Posterior vena cava (tissue), 2 donors: ENCODE measurements around the gene DARS1. TPM values are rescaled to one million over a fixed set of nuclear protein-coding genes. Genes with fewer than 3 reads are reported as not detected.

Experiments
- DNase-seq: peaks from one replicate; pipeline ENCODE4 v3.0.0-alpha.2; 2020; ENCODE audit warnings: low spot score
- intact Hi-C, 2 donors: fragments of 100-400 bp; cut with DNase I; formaldehyde crosslinking; loops; one replicate each; pipeline versions ENCODE4 v1.14.1 to v1.14.2; 2022 to 2023
- long read RNA-seq, 2 donors: library from polyadenylated mRNA; unstranded; transcript quantifications; one replicate each; pipeline ENCODE4 v2.0.0, GENCODE V29; 2020 to 2021
- total RNA-seq, 2 donors: library from RNA; stranded (reverse); fragmentation: NEBNext Ultra II Directional; extraction: Animal tissue kit (Norgen Biotek cat#: 25700); gene quantifications; one replicate each; pipeline ENCODE4 v1.2.1, GENCODE V29; 2021
- donor health status: DM: yes; HTN: yes; CAD: no.
- donor health status: DM: yes; HTN: yes; CAD: no.

The DARS1 gene
- 10 to 100 TPM; 52.7 to 85.2 TPM for total RNA-seq
- long read RNA-seq, donor 1, transcript DARS-201 (16 exons, 2,361 nt), result major isoform, 36 of 46 reads
- long read RNA-seq, donor 1, partial matches to known transcripts, result 3 of 46 reads
- long read RNA-seq, donor 1, other reads (novel, unspliced or antisense), result 5 of 46 reads
- long read RNA-seq, donor 2, transcript DARS-201 (16 exons, 2,361 nt), result major isoform, 650 of 713 reads
- long read RNA-seq, donor 2, partial matches to known transcripts, result 29 of 713 reads
- long read RNA-seq, donor 2, other reads (novel, unspliced or antisense), result 32 of 713 reads

- intact Hi-C loops, result no loop called here
- peak; percentile 98 for DNase-seq
Observed at GRCh38 chr2:135985018-135985825, at the start of gene DARS1. Gene DARS1, minus strand, starts transcription at chr2:135985626. Its CDS starts 158 bp downstream, at chr2:135985468.

GRCh38 chr2:136034629-136035028 is 49.2 kb upstream of the DARS1 start:
- DNase-seq, result no peak
- intact Hi-C loops, result no loop called here

- intact Hi-C loops, result no loop called here
- no peak for DNase-seq
Observed at GRCh38 chr2:136032817-136033535, 47.5 kb upstream of the DARS1 start.

- DNase-seq, result no peak
- intact Hi-C loops, result no loop called here
Observed at GRCh38 chr2:136032192-136032591, 46.8 kb upstream of the DARS1 start.

GRCh38 chr2:136031711-136032110 is 46.3 kb upstream of the DARS1 start:
- intact Hi-C loops, result no loop called here
- DNase-seq, result no peak

- intact Hi-C loops, result no loop called here
- DNase-seq, result no peak
Observed at GRCh38 chr2:136030406-136030805, 45.0 kb upstream of the DARS1 start.

GRCh38 chr2:136029149-136029548 is 43.7 kb upstream of the DARS1 start:
- intact Hi-C loops, result no loop called here
- no peak for DNase-seq

- intact Hi-C loops, result no loop called here
- no peak for DNase-seq
Observed at GRCh38 chr2:136028001-136028400, 42.6 kb upstream of the DARS1 start.

GRCh38 chr2:136027112-136027511 is 41.7 kb upstream of the DARS1 start:
- intact Hi-C loops, result no loop called here
- no peak for DNase-seq

- intact Hi-C loops, result no loop called here
- DNase-seq, result no peak
Observed at GRCh38 chr2:136025057-136025973, 39.9 kb upstream of the DARS1 start.

GRCh38 chr2:136024616-136025015 is 39.2 kb upstream of the DARS1 start:
- intact Hi-C loops, result no loop called here

GRCh38 chr2:136024185-136024584 is 38.8 kb upstream of the DARS1 start:
- intact Hi-C loops, result no loop called here
- no peak for DNase-seq

More at GRCh38 chr2:136024616-136025015, 39.2 kb upstream of the DARS1 start:
- DNase-seq, result no peak

GRCh38 chr2:136023416-136023815 is 38.0 kb upstream of the DARS1 start:
- intact Hi-C loops, result no loop called here
- DNase-seq, result no peak

- intact Hi-C loops, result no loop called here
- no peak for DNase-seq
Observed at GRCh38 chr2:136022396-136023146, 37.1 kb upstream of the DARS1 start.

GRCh38 chr2:136021976-136022375 is 36.5 kb upstream of the DARS1 start:
- intact Hi-C loops, result loop anchor here in 1 of 2 donors (1.0 kb wide), 1 partner anchor 13 kb away; no protein-coding TSS in a partner anchor

GRCh38 chr2:136021406-136021805 is 36.0 kb upstream of the DARS1 start:
- DNase-seq, result no peak
- intact Hi-C loops, result loop anchor here in 1 of 2 donors (1.0 kb wide), 1 partner anchor 12 kb away; no protein-coding TSS in a partner anchor

More at GRCh38 chr2:136021976-136022375, 36.5 kb upstream of the DARS1 start:
- DNase-seq, result no peak

- intact Hi-C loops, result loop anchor here in 1 of 2 donors (1.0 kb wide), 1 partner anchor 12 kb away; no protein-coding TSS in a partner anchor
- DNase-seq, result no peak
Observed at GRCh38 chr2:136020831-136021230, 35.4 kb upstream of the DARS1 start.

- DNase-seq, result no peak
- intact Hi-C loops, result no loop called here
Observed at GRCh38 chr2:136019825-136020224, 34.4 kb upstream of the DARS1 start.
